ENCODE data around the gene AP1S1. TPM values are rescaled to one million over a fixed set of nuclear protein-coding genes. Genes with fewer than 3 reads are reported as not detected.

Gene AP1S1
- total and polyA plus RNA-seq, 9 of the 15 experiments (the other 6 are each of a cell fraction or from before 2014, with no cell fraction given): 4.4 to 149 (median 89.4) TPM

- no peak for TF ChIP-seq E2F8 (IDR thresholded peaks at IDR 0.05; ENCODE audit: low read depth, partially characterized antibody)
- no peak for TF ChIP-seq ZNF717 (CRISPR knock-in tag; IDR thresholded peaks at IDR 0.05)
- TF ChIP-seq ZBTB2 (IDR thresholded peaks at IDR 0.05): no peak
- TF ChIP-seq MCM7 (IDR thresholded peaks at IDR 0.05): no peak
- TF ChIP-seq BRF2 (IDR thresholded peaks at IDR 0.05; ENCODE audit: borderline replicate concordance, insufficient read depth, insufficient read length): no peak
- TF ChIP-seq ZNF668 (CRISPR knock-in tag; IDR thresholded peaks at IDR 0.05): no peak
- TF ChIP-seq NFYB (IDR thresholded peaks at IDR 0.05; ENCODE audit: extremely low read depth, insufficient read length): no peak
- TF ChIP-seq IRF1 (CRISPR knock-in tag; IDR thresholded peaks at IDR 0.05; ENCODE audit: borderline replicate concordance): no peak
- TF ChIP-seq CBX1 (IDR thresholded peaks at IDR 0.05; ENCODE audit: low read depth): 0 out of 2 replicates have a peak, but pooled peaks have one; percentile 34
- TF ChIP-seq RFX1 (IDR thresholded peaks at IDR 0.05): no peak
- TF ChIP-seq ZNF592 (IDR thresholded peaks at IDR 0.05): no peak
- TF ChIP-seq RFX5 (IDR thresholded peaks at IDR 0.05; ENCODE audit: low read depth, low read length): no peak
Observed at GRCh38 chr7:101162551-101163278, 8.4 kb downstream of the AP1S1 start (continued).
